PC-3 (cell line): ENCODE measurements around the gene CCDC177. TPM values are rescaled to one million over a fixed set of nuclear protein-coding genes. Genes with fewer than 3 reads are reported as not detected.
A peak's percentile ranks its signal among the peaks of the same experiment; 100 is the strongest.

Source experiments
- ATAC-seq: fragments of 200-7000 bp; cut with Tn5 transposase; 2 replicates; pipeline ENCODE4 v1.9.1; 2020; ENCODE audit warnings: mild to moderate bottlenecking, moderate library complexity
- BruUV-seq: library from RNA; stranded (reverse); fragments of 400-500 nt; replicated peaks from 2 replicates; lab custom pipeline; 2021; lab: Mats Ljungman, UMichigan
- CTCF ChIA-PET: fragments of 300-600 bp; sonication (Branson Sonifier 250); formaldehyde crosslinking; loops from one replicate; lab custom pipeline; 2022; ENCODE audit warnings: antibody characterized with exemption; lab: Charles Lee
- POLR2A ChIA-PET: fragments of 300-600 bp; sonication (Branson Sonifier 250); formaldehyde crosslinking; loops from one replicate; lab custom pipeline; 2022; ENCODE audit warnings: antibody characterized with exemption; ENCODE audit not compliant: unreplicated experiment; lab: Charles Lee
- DNase-seq: peaks from one replicate; pipeline ENCODE4 v3.0.0-alpha.2; 2015
- H2AFZ ChIP-seq: fragments of 300-600 bp; sonication (generic); 2 replicates; pipeline ENCODE4 v1.6.0; 2016; ENCODE audit warnings: antibody characterized with exemption, low read length
- H3F3A ChIP-seq: fragments of 300-600 bp; sonication (generic); one replicate; pipeline ENCODE4 v1.6.0; 2017; ENCODE audit warnings: antibody characterized with exemption, low read length, control low read depth, mild to moderate bottlenecking; ENCODE audit not compliant: unreplicated experiment
- H3K27ac ChIP-seq: fragments of 300-600 bp; sonication (generic); 2 replicates; pipeline ENCODE4 v1.5.1; 2016; ENCODE audit warnings: mild to moderate bottlenecking, low read length
- H3K27me3 ChIP-seq: fragments of 300-600 bp; sonication (generic); 2 replicates; pipeline ENCODE4 v1.6.1; 2016; ENCODE audit warnings: low read length, mixed read lengths
- H3K36me3 ChIP-seq: fragments of 300-600 bp; sonication (generic); 2 replicates; pipeline ENCODE4 v1.6.1; 2016; ENCODE audit warnings: low read depth, mixed run types, low read length, mixed read lengths
- H3K4me1 ChIP-seq: fragments of 300-600 bp; sonication (generic); 2 replicates; pipeline ENCODE4 v1.5.1; 2016; ENCODE audit warnings: low read length; ENCODE audit not compliant: insufficient read depth
- H3K4me2 ChIP-seq: fragments of 300-600 bp; sonication (generic); 2 replicates; pipeline ENCODE4 v1.6.0; 2016; ENCODE audit warnings: low read length
- H3K4me3 ChIP-seq: fragments of 300-600 bp; sonication (generic); 2 replicates; pipeline ENCODE4 v1.5.1; 2016; ENCODE audit warnings: mild to moderate bottlenecking, low read length, mixed read lengths
- H3K79me2 ChIP-seq: fragments of 300-600 bp; sonication (generic); 2 replicates; pipeline ENCODE4 v1.6.1; 2017; ENCODE audit warnings: low read length, mixed read lengths
- H3K9ac ChIP-seq: fragments of 300-600 bp; sonication (generic); 2 replicates; pipeline ENCODE4 v1.6.0; 2016; ENCODE audit warnings: mild to moderate bottlenecking, low read length
- H3K9me2 ChIP-seq: fragments of 300-600 bp; sonication (generic); replicated peaks from 2 replicates; pipeline ENCODE4 v1.6.1; 2016; ENCODE audit warnings: mixed run types, low read length, mixed read lengths
- H3K9me3 ChIP-seq: fragments of 300-600 bp; sonication (generic); 2 replicates; pipeline ENCODE4 v1.6.1; 2016; ENCODE audit warnings: low read length, mixed read lengths
- H4K20me1 ChIP-seq: fragments of 300-600 bp; sonication (generic); 2 replicates; pipeline ENCODE4 v1.6.1; 2016; ENCODE audit warnings: low read length, mixed read lengths
- EZH2 ChIP-seq: fragments of 300-600 bp; sonication (generic); IDR thresholded peaks from one replicate; pipeline ENCODE4 v1.6.1; 2017; ENCODE audit warnings: antibody characterized with exemption, mild to moderate bottlenecking, low read length; ENCODE audit not compliant: unreplicated experiment
- EZH2phosphoT487 ChIP-seq: fragments of 300-600 bp; sonication (generic); IDR thresholded peaks from 2 replicates; pipeline ENCODE4 v1.6.1; 2018; ENCODE audit warnings: mild to moderate bottlenecking, antibody characterized with exemption, low read length, borderline replicate concordance
- intact Hi-C: fragments of 100-400 bp; cut with micrococcal nuclease; formaldehyde crosslinking; loops from 2 replicates; pipeline ENCODE4 v1.9.0; 2023
- total RNA-seq: library from RNA; depleted of rRNA; stranded (reverse); fragments of >200 nt; gene quantifications from 2 replicates; pipeline ENCODE4 v1.2.3, GENCODE V29; 2014
- TF ChIP-seq, protein P1 (sequence below): fragments of 300-600 bp; sonication (generic); conservative IDR thresholded peaks from 2 replicates; pipeline ENCODE4 v1.5.1; 2017; ENCODE audit warnings: antibody characterized with exemption, low read depth, mild to moderate bottlenecking, low read length

CCDC177 gene
- total RNA-seq, 1 experiment from 2014 or later = not detected

DNA sequence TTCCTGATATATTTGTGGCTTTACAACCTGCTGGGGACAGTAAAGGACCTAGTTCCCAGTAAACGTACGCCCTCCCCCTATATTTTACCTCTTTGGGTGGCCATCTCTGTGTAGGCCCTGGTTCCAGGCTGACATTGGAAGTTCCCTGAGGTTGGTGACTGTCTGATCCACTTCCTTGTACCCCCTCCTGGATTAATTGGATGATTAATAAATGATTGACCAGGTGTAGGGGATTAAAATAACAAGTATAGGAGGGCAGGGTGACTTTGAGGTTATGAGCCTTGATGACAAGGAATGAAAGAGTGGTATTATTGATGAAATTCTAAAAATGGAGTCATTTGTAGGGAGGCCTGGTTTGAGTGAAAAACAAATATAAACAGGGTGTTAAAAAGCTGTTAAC lies 46.3 kb upstream of the CCDC177 start:
- peaks cover 28% of the 10 kb centered on the region for H3K79me2 ChIP-seq
- intact Hi-C loops = no loop called here
- BruUV-seq = no TSS peak

DNA sequence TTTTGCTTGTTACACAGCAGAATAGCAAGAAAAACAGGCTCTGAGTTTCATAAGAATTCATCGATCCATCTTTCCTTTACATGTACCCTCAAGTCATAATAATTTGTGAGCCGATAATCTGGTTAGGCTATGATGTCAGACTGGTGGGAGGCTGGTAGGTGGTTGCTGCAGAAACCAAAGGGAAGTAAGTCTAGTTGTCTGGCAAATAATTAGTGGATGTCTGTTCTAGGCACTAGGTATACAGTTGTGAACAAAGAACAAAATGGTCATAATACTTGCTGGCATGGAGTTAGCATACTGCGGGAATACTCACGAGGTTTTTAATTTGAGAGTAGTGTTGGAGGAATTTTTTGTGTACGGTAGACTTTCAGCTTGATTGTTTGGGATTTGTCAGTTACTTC lies 45.5 kb upstream of the CCDC177 start:
- no peak overlapping the region for H3K27ac ChIP-seq
- H3K4me3 ChIP-seq = no peak overlapping the region
- H3K9me3 ChIP-seq = no peaks in the 10 kb centered on the region
- H3K4me2 ChIP-seq = no peak overlapping the region
- POLR2A ChIA-PET = no interaction called here
- no peak overlapping the region for H2AFZ ChIP-seq
- no peaks in the 10 kb centered on the region for H3K36me3 ChIP-seq
- no peaks in the 10 kb centered on the region for H3F3A ChIP-seq
- no peaks in the 10 kb centered on the region for H4K20me1 ChIP-seq
- no peak for DNase-seq
- TF ChIP-seq, protein P1, sequence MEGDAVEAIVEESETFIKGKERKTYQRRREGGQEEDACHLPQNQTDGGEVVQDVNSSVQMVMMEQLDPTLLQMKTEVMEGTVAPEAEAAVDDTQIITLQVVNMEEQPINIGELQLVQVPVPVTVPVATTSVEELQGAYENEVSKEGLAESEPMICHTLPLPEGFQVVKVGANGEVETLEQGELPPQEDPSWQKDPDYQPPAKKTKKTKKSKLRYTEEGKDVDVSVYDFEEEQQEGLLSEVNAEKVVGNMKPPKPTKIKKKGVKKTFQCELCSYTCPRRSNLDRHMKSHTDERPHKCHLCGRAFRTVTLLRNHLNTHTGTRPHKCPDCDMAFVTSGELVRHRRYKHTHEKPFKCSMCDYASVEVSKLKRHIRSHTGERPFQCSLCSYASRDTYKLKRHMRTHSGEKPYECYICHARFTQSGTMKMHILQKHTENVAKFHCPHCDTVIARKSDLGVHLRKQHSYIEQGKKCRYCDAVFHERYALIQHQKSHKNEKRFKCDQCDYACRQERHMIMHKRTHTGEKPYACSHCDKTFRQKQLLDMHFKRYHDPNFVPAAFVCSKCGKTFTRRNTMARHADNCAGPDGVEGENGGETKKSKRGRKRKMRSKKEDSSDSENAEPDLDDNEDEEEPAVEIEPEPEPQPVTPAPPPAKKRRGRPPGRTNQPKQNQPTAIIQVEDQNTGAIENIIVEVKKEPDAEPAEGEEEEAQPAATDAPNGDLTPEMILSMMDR = no peak
- TF ChIP-seq EZH2 (no peak), EZH2phosphoT487 (no peak)
- ATAC-seq = no peak
- H3K79me2 ChIP-seq = peaks cover 36% of the 10 kb centered on the region
- H3K9me2 ChIP-seq = no peaks in the 10 kb centered on the region
- BruUV-seq = no TSS peak
- no peak overlapping the region for H3K9ac ChIP-seq
- 0 out of 2 replicates have a peak, but pooled peaks cover 6% of the 10 kb centered on the region for H3K4me1 ChIP-seq
- CTCF ChIA-PET = no interaction called here
- H3K27me3 ChIP-seq = no peaks in the 10 kb centered on the region
- intact Hi-C loops = no loop called here

More for the DNA sequence above, 46.3 kb upstream of the CCDC177 start:
- Histone ChIP-seq H3K27me3 (no peaks in the 10 kb centered on the region), H3K36me3 (no peaks in the 10 kb centered on the region), H3K4me2 (no peak overlapping the region), H3K27ac (no peak overlapping the region), H4K20me1 (no peaks in the 10 kb centered on the region), H3K9me2 (no peaks in the 10 kb centered on the region), H3K9ac (no peak overlapping the region), H3K4me1 (0 out of 2 replicates have a peak, but pooled peaks cover 3% of the 10 kb centered on the region), H3K9me3 (no peaks in the 10 kb centered on the region), H3K4me3 (no peak overlapping the region), H3F3A (no peaks in the 10 kb centered on the region), H2AFZ (no peak overlapping the region)
- DNase-seq (no peak), ATAC-seq (no peak)
- POLR2A ChIA-PET = no interaction called here
- TF ChIP-seq EZH2phosphoT487 (no peak), EZH2 (no peak)
- TF ChIP-seq, protein P1 = no peak
- CTCF ChIA-PET = no interaction called here

DNA sequence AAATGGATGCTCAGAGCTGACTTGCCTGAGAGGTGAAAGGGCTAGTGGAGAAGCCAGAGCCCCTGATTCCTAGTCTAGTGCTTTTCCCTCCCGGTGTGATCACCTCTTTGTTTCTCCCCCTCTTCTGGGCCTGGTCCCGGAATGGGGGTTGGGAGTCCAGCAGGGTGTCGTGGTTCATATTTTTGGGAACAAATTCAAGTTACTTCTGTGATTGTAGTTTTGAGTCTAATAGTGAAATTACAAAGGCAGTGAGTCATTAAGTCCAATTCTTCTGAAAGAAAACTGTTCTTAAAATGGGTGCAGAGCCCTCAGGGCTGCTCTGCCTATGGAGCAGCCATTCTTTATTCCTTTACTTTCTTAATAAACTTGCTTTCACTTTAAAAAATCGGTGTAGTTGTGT lies 44.3 kb upstream of the CCDC177 start:
- TF ChIP-seq EZH2 (no peak), EZH2phosphoT487 (no peak)
- TF ChIP-seq, protein P1 = no peak
- Histone ChIP-seq H3F3A (no peaks in the 10 kb centered on the region), H3K4me2 (no peak overlapping the region), H3K79me2 (peaks cover 47% of the 10 kb centered on the region), H3K27me3 (no peaks in the 10 kb centered on the region), H3K36me3 (no peaks in the 10 kb centered on the region), H3K4me1 (0 out of 2 replicates have a peak, but pooled peaks cover 6% of the 10 kb centered on the region), H3K9me3 (no peaks in the 10 kb centered on the region), H3K4me3 (no peak overlapping the region), H3K9ac (no peak overlapping the region), H3K9me2 (no peaks in the 10 kb centered on the region), H2AFZ (no peak overlapping the region), H3K27ac (no peak overlapping the region), H4K20me1 (no peaks in the 10 kb centered on the region)
- intact Hi-C loops = no loop called here
- ChIA-PET POLR2A (no interaction called here), CTCF (no interaction called here)
- DNase-seq (no peak), ATAC-seq (peak; percentile 42; the same call in 1 of the 2 replicates)
- no TSS peak for BruUV-seq
